GM19240 (cell line): ENCODE results near the gene SHQ1.
"Not testable (repeated sequence)": the region's sequence is repeated elsewhere in the genome, so short reads cannot be mapped to it uniquely, and the experiment has no call there.

ENCODE experiments used
- DNase-seq: peaks from one replicate; pipeline ENCODE4 v3.0.0; 2011; ENCODE audit warnings: low spot score; ENCODE audit not compliant: insufficient read length

SHQ1 gene

GRCh38 chr3:72802001-72802400 is 46.2 kb downstream of the SHQ1 start:
- no peak for DNase-seq

- no peak for DNase-seq
These were observed 47.4 kb downstream of the SHQ1 start for GRCh38 chr3:72800869-72801268.

- no peak for DNase-seq
These were observed 49.6 kb downstream of the SHQ1 start for GRCh38 chr3:72798552-72799195.

- DNase-seq, result no peak
These were observed 50.3 kb downstream of the SHQ1 start for GRCh38 chr3:72797773-72798543.

GRCh38 chr3:72794079-72794478 is 54.2 kb downstream of the SHQ1 start:
- DNase-seq, result no peak

GRCh38 chr3:72791161-72791560 is 57.1 kb downstream of the SHQ1 start:
- no peak for DNase-seq

GRCh38 chr3:72789786-72790185 is 58.5 kb downstream of the SHQ1 start:
- no peak for DNase-seq

- not testable (repeated sequence) for DNase-seq
These were observed 60.0 kb downstream of the SHQ1 start for GRCh38 chr3:72788232-72788631.

- no peak for DNase-seq
These were observed 61.6 kb downstream of the SHQ1 start for GRCh38 chr3:72786668-72787067.

- no peak for DNase-seq
These were observed 64.0 kb downstream of the SHQ1 start for GRCh38 chr3:72784226-72784625.

- DNase-seq, result no peak
These were observed 65.7 kb downstream of the SHQ1 start for GRCh38 chr3:72782521-72782920.

GRCh38 chr3:72769758-72770540 is 78.3 kb downstream of the SHQ1 start:
- DNase-seq, result no peak

- no peak for DNase-seq
These were observed 79.3 kb downstream of the SHQ1 start for GRCh38 chr3:72768936-72769335.

- no peak for DNase-seq
These were observed 79.8 kb downstream of the SHQ1 start for GRCh38 chr3:72768481-72768880.

GRCh38 chr3:72768006-72768441 is 80.2 kb downstream of the SHQ1 start:
- no peak for DNase-seq

GRCh38 chr3:72766866-72767265 is 81.4 kb downstream of the SHQ1 start:
- DNase-seq, result no peak

- no peak for DNase-seq
These were observed 84.3 kb downstream of the SHQ1 start for GRCh38 chr3:72763751-72764440.

- DNase-seq, result no peak
These were observed 86.8 kb downstream of the SHQ1 start for GRCh38 chr3:72761410-72761809.

- no peak for DNase-seq
These were observed 88.0 kb downstream of the SHQ1 start for GRCh38 chr3:72760225-72760624.

GRCh38 chr3:72756900-72757299 is 91.3 kb downstream of the SHQ1 start:
- peak; percentile 50 for DNase-seq

GRCh38 chr3:72754582-72754981 is 93.7 kb downstream of the SHQ1 start:
- no peak for DNase-seq

- DNase-seq, result no peak
These were observed 94.8 kb downstream of the SHQ1 start for GRCh38 chr3:72753495-72753894.
